NB4 (cell line): ENCODE results near the gene MRNIP.

Source experiments
- CTCF ChIP-seq: IDR thresholded peaks from one replicate; pipeline ENCODE4 v1.5.1; 2012; ENCODE audit warnings: low read depth, low read length
- TF ChIP-seq, protein P1 (sequence below): IDR thresholded peaks from 2 replicates; pipeline ENCODE4 v1.6.1; 2011; ENCODE audit warnings: low read depth, low read length

GRCh38 chr5:179821298-179822058 is 37.1 kb downstream of the MRNIP start:
- no peak for TF ChIP-seq CTCF
- TF ChIP-seq, protein P1, sequence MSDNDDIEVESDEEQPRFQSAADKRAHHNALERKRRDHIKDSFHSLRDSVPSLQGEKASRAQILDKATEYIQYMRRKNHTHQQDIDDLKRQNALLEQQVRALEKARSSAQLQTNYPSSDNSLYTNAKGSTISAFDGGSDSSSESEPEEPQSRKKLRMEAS = 0 out of 2 replicates have a peak, but pooled peaks have one; percentile 22
